HepG2 (cell line): ENCODE data around the gene LPO. TPM values are rescaled to one million over a fixed set of nuclear protein-coding genes. Genes with fewer than 3 reads are reported as not detected.

Experiments
- CBX5 ChIP-seq: sonication (generic); formaldehyde crosslinking; IDR thresholded peaks from 2 replicates; pipeline ENCODE4 v1.4.0; 2020; ENCODE audit warnings: missing genetic modification reagents, borderline replicate concordance
- CENPX ChIP-seq: sonication (generic); formaldehyde crosslinking; IDR thresholded peaks from 2 replicates; pipeline ENCODE4 v1.9.0; 2021; ENCODE audit warnings: mild to moderate bottlenecking, missing genetic modification reagents, moderate library complexity
- GFI1 ChIP-seq: sonication (generic); formaldehyde crosslinking; IDR thresholded peaks from 2 replicates; pipeline ENCODE4 v1.5.0; 2020; ENCODE audit warnings: missing genetic modification reagents, mild to moderate bottlenecking, borderline replicate concordance
- GMEB2 ChIP-seq: IDR thresholded peaks from 2 replicates; pipeline ENCODE4 v1.6.1; 2016; ENCODE audit warnings: missing biosample characterization, missing genetic modification reagents, low read depth
- GPBP1L1 ChIP-seq: sonication (generic); formaldehyde crosslinking; IDR thresholded peaks from 2 replicates; pipeline ENCODE4 v1.5.0; 2020; ENCODE audit warnings: mild to moderate bottlenecking, missing genetic modification reagents
- GTF2F1 ChIP-seq: fragments of 150-350 bp; IDR thresholded peaks from 2 replicates; pipeline ENCODE4 v1.6.1; 2014; ENCODE audit warnings: low read length
- KAT7 ChIP-seq: IDR thresholded peaks from 2 replicates; pipeline ENCODE4 v1.6.1; 2018; ENCODE audit warnings: borderline replicate concordance, missing compliant biosample characterization
- NFYB ChIP-seq: sonication (generic); formaldehyde crosslinking; IDR thresholded peaks from 2 replicates; pipeline ENCODE4 v1.4.0; 2020; ENCODE audit warnings: missing genetic modification reagents
- NR2F1 ChIP-seq, 2 experiments: fragments of 450-650 bp in 1 of 2; formaldehyde crosslinking in 1 of 2; IDR thresholded peaks; 2 replicates each; pipeline versions ENCODE4 v1.5.0 to v1.6.1; 2016 to 2020; ENCODE audit warnings: mild to moderate bottlenecking in 1 of 2, missing compliant biosample characterization in 1 of 2, missing genetic modification reagents in 1 of 2, moderate library complexity in 1 of 2
- PAX8 ChIP-seq: sonication (generic); formaldehyde crosslinking; IDR thresholded peaks from 2 replicates; pipeline ENCODE4 v1.8.0; 2022; ENCODE audit warnings: mild to moderate bottlenecking, missing genetic modification reagents, borderline replicate concordance
- SIN3A ChIP-seq: IDR thresholded peaks from 2 replicates; pipeline ENCODE4 v1.6.1; 2011; ENCODE audit warnings: low read depth, mild to moderate bottlenecking, control low read depth, low read length, borderline replicate concordance
- SIX4 ChIP-seq: sonication (generic); formaldehyde crosslinking; IDR thresholded peaks from 2 replicates; pipeline ENCODE4 v1.4.0; 2020; ENCODE audit warnings: missing genetic modification reagents
- SNAPC2 ChIP-seq: sonication (generic); formaldehyde crosslinking; IDR thresholded peaks from 2 replicates; pipeline ENCODE4 v1.8.1; 2022; ENCODE audit warnings: mild to moderate bottlenecking, missing genetic modification reagents
- TBX3 ChIP-seq: fragments of 450-650 bp; IDR thresholded peaks from 2 replicates; pipeline ENCODE4 v1.6.1; 2017; ENCODE audit warnings: antibody characterized with exemption, mild to moderate bottlenecking, inconsistent platforms, borderline replicate concordance
- TSC22D2 ChIP-seq: sonication (generic); formaldehyde crosslinking; IDR thresholded peaks from 2 replicates; pipeline ENCODE4 v1.5.1; 2020; ENCODE audit warnings: missing genetic modification reagents, mild to moderate bottlenecking, borderline replicate concordance
- WIZ ChIP-seq: sonication (generic); formaldehyde crosslinking; IDR thresholded peaks from 2 replicates; pipeline ENCODE4 v1.5.1; 2020; ENCODE audit warnings: mild to moderate bottlenecking, missing genetic modification reagents
- YY1 ChIP-seq: IDR thresholded peaks from 2 replicates; pipeline ENCODE4 v1.6.1; 2011; ENCODE audit warnings: low read length, low read depth, moderate library complexity, mild to moderate bottlenecking; ENCODE audit not compliant: insufficient read depth, insufficient replicate concordance
- ZBTB7B ChIP-seq: sonication (generic); formaldehyde crosslinking; IDR thresholded peaks from 2 replicates; pipeline ENCODE4 v1.4.0; 2020; ENCODE audit warnings: missing genetic modification reagents
- ZFP1 ChIP-seq: IDR thresholded peaks from 2 replicates; pipeline ENCODE4 v1.6.1; 2016
- ZNF687 ChIP-seq: sonication (generic); formaldehyde crosslinking; IDR thresholded peaks from 2 replicates; pipeline ENCODE4 v1.5.1; 2020; ENCODE audit warnings: mild to moderate bottlenecking, missing genetic modification reagents, moderate library complexity
- ZNF703 ChIP-seq: sonication (generic); formaldehyde crosslinking; IDR thresholded peaks from 2 replicates; pipeline ENCODE4 v1.5.1; 2020; ENCODE audit warnings: missing genetic modification reagents, mild to moderate bottlenecking, moderate library complexity, borderline replicate concordance
- polyA plus RNA-seq, 8 experiments: library from polyadenylated mRNA; depleted of rRNA in 3 of 8; stranded (reverse) in 7 of 8; unstranded in 1 of 8; fragments of >200 nt; fragmentation: Illumina TruSeq in 4 of 8; extraction: Trizol in 4 of 8; gene quantifications; 2 replicates each; pipeline versions ENCODE4 v1.2.1 to v1.2.3, GENCODE V29; 2011 to 2016; ENCODE audit warnings: low read depth in 4 of 8, missing spikeins in 1 of 8, mixed read lengths in 1 of 8; ENCODE audit not compliant: insufficient read depth in 1 of 8
- total RNA-seq, 5 experiments: library from RNA; depleted of rRNA; stranded (reverse); fragments of >200 nt; fragmentation: Illumina TruSeq; extraction: Trizol; gene quantifications; 2 replicates each; pipeline ENCODE4 v1.2.3, GENCODE V29; 2016; ENCODE audit warnings: low read depth in 1 of 5

The LPO gene
- total and polyA plus RNA-seq, 2 of the 13 experiments (the other 11 are each of a cell fraction or from before 2014, with no cell fraction given), result not detected

GRCh38 chr17:58303971-58304749 lies 65.8 kb downstream of the LPO start (continued):
- 0 out of 2 replicates have a peak, but pooled peaks have one; percentile 17 for TF ChIP-seq ZNF687 (CRISPR knock-in tag)
- TF ChIP-seq GFI1, result no peak
- TF ChIP-seq CBX5 (CRISPR knock-in tag), result peak; percentile 31; the same call in 1 of the 2 replicates
- TF ChIP-seq ZNF703 (CRISPR knock-in tag), result no peak
- TF ChIP-seq PAX8, result no peak
- TF ChIP-seq GPBP1L1 (CRISPR knock-in tag), result no peak
- TF ChIP-seq CENPX (CRISPR knock-in tag), result no peak
- no peak for TF ChIP-seq TBX3
- no peak for TF ChIP-seq TSC22D2
- TF ChIP-seq NFYB (CRISPR knock-in tag), result no peak
- TF ChIP-seq WIZ (CRISPR knock-in tag), result no peak
- no peak for TF ChIP-seq GTF2F1
- no peak for TF ChIP-seq ZBTB7B (CRISPR knock-in tag)
- TF ChIP-seq SIX4, result no peak
- no peak for TF ChIP-seq KAT7 (CRISPR knock-in tag)
- no peak for TF ChIP-seq GMEB2 (CRISPR knock-in tag)
- TF ChIP-seq NR2F1 (CRISPR knock-in tag; IDR thresholded peaks at IDR 0.05), result no peak
- TF ChIP-seq SNAPC2 (CRISPR knock-in tag), result no peak
- TF ChIP-seq ZFP1 (CRISPR knock-in tag), result no peak
- TF ChIP-seq YY1, result no peak
- TF ChIP-seq SIN3A, result no peak
